ENCODE results near the gene PAMR1.

DNA sequence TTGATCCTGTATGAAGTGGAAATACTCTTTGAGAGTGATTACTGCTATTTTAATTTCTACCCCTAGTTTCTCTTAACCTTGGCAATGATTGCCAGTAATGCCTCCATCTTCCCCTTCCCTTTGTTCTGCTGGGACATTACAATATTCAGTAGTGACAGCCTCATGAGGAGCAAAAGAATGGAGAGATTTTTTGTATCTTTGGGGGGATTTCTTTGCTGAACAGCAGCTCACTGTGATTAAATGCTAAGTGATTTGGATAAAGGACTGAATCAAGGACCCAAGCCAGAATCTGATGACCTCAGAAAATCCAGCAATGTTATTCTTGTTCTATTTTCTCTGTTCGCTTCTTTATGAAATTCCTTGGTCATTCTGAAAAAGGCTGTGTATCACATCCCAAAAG lies 99.1 kb downstream of the PAMR1 start:
- TF ChIP-seq POLR2A (IDR thresholded peaks at IDR 0.05) (no peak), CTCF (IDR thresholded peaks at IDR 0.05) (no peak)

Data from Peyer's patch (tissue), 4 donors.